ENCODE results near the gene ZMIZ1. TPM values are rescaled to one million over a fixed set of nuclear protein-coding genes. Genes with fewer than 3 reads are reported as not detected.
A peak's percentile ranks its signal among the peaks of the same experiment; 100 is the strongest.

Gene ZMIZ1
- total and polyA plus RNA-seq, 8 donors, result 63.1 to 87.2 (median 76.8) TPM

- DNase-seq, result no peak
- TF ChIP-seq CTCF (IDR thresholded peaks at IDR 0.05), result no peak
- H3K36me3 ChIP-seq, result peaks cover 0 to 65% of the 10 kb centered on the region in 2 donors
- no peaks in the 10 kb centered on the region for H3K27me3 ChIP-seq
- H3K27ac ChIP-seq, result peak overlapping the region in 1 of 2 donors; percentile 7
- peak; percentile 9 for ATAC-seq
- intact Hi-C loops (cut with DNase I), result no loop called here
- H3K4me1 ChIP-seq, result peaks cover 4 to 25% of the 10 kb centered on the region in 2 donors
- H3K9me3 ChIP-seq, result no peaks in the 10 kb centered on the region
- H3K4me3 ChIP-seq, result no peak overlapping the region
Measured at GRCh38 chr10:79165070-79165778, 96.5 kb downstream of the ZMIZ1 start.

- ATAC-seq, result no peak
- Histone ChIP-seq H3K36me3 (peaks cover 0 to 69% of the 10 kb centered on the region in 2 donors), H3K27ac (no peak overlapping the region), H3K9me3 (no peaks in the 10 kb centered on the region), H3K27me3 (no peaks in the 10 kb centered on the region), H3K4me3 (no peak overlapping the region), H3K4me1 (peaks cover 2 to 16% of the 10 kb centered on the region in 2 donors)
- peak in 1 of 4 donors; percentile 68 for DNase-seq
- intact Hi-C loops (cut with DNase I), result no loop called here
- no peak for TF ChIP-seq CTCF (IDR thresholded peaks at IDR 0.05)
Measured at GRCh38 chr10:79166312-79166721, 97.6 kb downstream of the ZMIZ1 start.

GRCh38 chr10:79166741-79167140, 98.0 kb downstream of the ZMIZ1 start:
- H3K9me3 ChIP-seq, result no peaks in the 10 kb centered on the region
- H3K4me3 ChIP-seq, result no peak overlapping the region
- no peak for TF ChIP-seq CTCF (IDR thresholded peaks at IDR 0.05)
- peak in 1 of 4 donors; percentile 71 for DNase-seq
- H3K27me3 ChIP-seq, result no peaks in the 10 kb centered on the region
- H3K4me1 ChIP-seq, result peaks cover 2 to 14% of the 10 kb centered on the region in 2 donors
- no peak for ATAC-seq
- no peak overlapping the region for H3K27ac ChIP-seq
- intact Hi-C loops (cut with DNase I), result no loop called here
- H3K36me3 ChIP-seq, result peaks cover 0 to 71% of the 10 kb centered on the region in 2 donors

- intact Hi-C loops (cut with DNase I), result no loop called here
- H3K27ac ChIP-seq, result no peak overlapping the region
- ATAC-seq (no peak), DNase-seq (no peak)
- no peaks in the 10 kb centered on the region for H3K9me3 ChIP-seq
- H3K36me3 ChIP-seq, result peaks cover 0 to 64% of the 10 kb centered on the region in 2 donors
- no peaks in the 10 kb centered on the region for H3K27me3 ChIP-seq
- no peak for TF ChIP-seq CTCF (IDR thresholded peaks at IDR 0.05)
- peaks cover 2 to 6% of the 10 kb centered on the region in 2 donors for H3K4me1 ChIP-seq
- H3K4me3 ChIP-seq, result no peak overlapping the region
Measured at GRCh38 chr10:79167537-79167936, 98.8 kb downstream of the ZMIZ1 start.

- DNase-seq (peak in 1 of 4 donors; percentile 28), ATAC-seq (no peak)
- intact Hi-C loops (cut with DNase I), result no loop called here
- no peak overlapping the region for H3K27ac ChIP-seq
- peaks cover 0 to 63% of the 10 kb centered on the region in 2 donors for H3K36me3 ChIP-seq
- no peak for TF ChIP-seq CTCF (IDR thresholded peaks at IDR 0.05)
- no peaks in the 10 kb centered on the region for H3K27me3 ChIP-seq
- H3K4me1 ChIP-seq, result no peaks in the 10 kb centered on the region
- no peak overlapping the region for H3K4me3 ChIP-seq
- H3K9me3 ChIP-seq, result no peaks in the 10 kb centered on the region
Measured at GRCh38 chr10:79168210-79168609, 99.4 kb downstream of the ZMIZ1 start.

All from left lung (tissue), 10 donors.